ENCODE results near the gene SHISAL2B.
"Not testable (repeated sequence)": the region's sequence is repeated elsewhere in the genome, so short reads cannot be mapped to it uniquely, and the experiment has no call there.

The SHISAL2B gene
- total RNA-seq: 0 to 0.07 (median 0) reads per million in 18 experiments

DNA sequence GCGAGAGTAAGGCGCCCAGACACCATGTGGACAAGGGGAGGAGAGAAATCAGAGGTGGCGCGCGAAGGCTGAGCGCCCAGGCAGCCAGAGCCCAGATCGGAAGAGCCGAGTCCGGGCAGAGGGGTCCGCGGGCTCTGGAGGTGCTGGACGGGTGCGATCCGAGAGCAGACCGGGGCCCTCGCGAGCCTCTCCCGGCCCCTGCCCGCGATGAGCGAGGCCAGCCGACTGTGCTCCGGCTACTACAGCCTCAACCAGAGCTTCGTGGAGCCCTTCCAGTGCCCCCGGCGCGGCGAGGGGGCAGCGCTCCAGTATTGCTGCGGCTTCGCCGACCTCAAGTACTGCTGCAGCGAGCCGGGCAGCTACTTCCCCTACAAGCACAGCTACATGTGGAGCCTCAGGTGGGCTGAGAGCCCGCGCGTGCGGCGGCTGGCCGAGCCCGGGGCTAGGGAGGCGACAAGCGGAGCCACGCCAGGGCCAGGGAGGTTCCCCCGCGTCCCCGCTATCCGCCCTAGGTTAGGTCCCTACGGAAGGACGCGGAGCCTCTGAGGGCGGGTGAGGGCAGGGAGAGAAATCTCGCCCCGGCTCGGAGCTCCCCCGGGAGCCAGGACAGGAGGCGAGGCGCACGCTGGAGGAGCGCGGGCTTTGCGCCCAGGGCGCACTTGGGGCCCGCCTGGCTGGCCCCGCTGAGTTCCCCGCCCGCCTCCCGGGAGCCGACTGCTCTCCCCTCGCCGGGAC is at the start of gene SHISAL2B:
Gene SHISAL2B, plus strand, starts transcription at position 87 of the 735 bp plus-strand sequence. Its CDS starts 121 bp downstream, at position 208.
- DNase-seq: no peak

DNA sequence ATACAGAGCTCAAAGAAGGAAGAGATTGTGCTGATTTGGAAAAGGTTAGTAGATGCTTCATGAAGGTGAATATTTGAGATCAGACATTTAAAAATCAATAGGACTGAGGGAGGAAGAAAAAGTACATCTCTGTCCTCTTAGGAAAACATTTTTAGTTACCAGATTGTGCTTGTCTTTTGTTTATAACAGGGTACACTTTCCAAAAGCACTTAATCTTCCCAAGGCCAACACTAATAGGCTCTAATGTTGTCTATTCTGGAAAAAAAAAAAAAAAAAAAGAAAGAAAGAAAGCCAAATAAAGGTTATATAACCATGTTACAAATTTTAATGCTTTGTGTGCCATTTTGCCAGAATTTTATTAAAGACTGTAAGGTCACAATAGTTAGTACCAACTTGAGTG is 45.5 kb upstream of the SHISAL2B start:
- DNase-seq: no peak

DNA sequence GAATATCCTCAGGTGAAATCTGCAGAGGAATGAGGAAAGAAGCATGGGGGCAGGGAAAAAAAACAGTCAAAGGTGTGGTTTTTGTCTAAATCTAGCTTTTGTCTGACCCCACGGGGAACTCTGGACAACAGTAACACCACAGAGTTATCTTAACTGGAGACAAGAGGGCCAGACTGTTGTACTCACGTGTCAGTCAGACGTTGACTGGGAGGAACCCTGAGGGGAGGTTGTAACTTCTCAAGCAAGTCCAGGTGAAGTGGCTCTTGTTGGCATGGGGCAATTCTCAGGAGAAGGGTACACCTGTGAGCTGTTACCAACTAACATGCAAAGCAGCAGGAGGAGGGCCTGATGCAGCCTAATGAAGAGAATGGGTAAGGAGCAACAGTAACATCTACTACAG is 44.1 kb upstream of the SHISAL2B start:
- no peak for DNase-seq

DNA sequence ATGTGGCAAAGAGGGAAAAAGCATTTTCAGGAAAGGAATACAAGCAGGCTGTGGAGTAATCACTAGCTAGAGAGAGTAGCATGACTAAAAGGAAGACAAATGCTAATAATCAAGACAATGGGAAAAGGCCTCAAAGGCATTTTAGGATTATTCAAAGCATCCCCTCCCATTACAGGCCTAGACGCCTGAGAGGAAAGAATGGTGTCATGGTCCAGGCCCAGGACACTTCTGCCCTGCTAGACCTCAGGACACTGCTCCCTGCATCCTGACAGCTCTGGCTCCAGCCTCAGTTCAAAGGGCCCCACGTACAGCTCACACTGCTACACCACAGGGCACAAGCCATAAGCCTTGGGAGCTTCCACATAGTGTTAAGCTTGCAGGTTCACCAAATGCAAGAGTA is 40.8 kb upstream of the SHISAL2B start:
- DNase-seq: no peak

DNA sequence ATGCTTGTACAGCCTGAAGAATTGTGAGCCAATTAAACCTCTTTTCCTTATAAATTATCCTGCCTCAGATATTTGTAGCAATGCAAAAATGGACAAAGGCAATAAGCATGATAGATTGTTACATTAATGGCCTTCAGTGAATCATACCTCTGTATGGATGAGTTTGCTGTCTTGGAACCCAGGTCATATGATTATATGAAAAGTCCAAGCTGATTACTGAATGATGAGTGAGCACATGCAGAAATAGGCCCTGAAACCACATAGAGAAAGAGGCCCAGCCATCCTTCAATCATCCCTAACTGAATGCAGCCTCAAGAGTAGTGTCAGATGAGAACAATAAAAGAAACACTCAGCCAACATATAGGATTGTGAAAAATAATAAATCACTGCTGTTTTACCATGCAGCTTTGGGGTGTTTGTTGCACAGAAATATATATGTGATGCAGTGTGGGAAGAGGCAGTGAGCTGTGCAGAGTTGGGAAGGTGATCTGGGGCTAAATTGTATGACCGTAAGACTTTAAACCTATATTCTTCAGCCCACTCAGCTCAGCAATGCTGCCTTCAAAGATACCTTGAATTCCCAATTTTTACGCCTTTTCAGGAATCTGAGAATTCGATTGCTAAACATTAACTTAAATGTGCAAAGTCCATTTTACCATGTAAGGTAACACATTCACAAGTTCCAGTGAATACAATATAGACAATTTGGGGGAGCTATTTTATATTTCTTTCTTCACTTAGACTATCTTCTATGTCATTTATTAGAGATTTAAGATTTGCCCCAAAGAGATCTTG is 36.3 kb upstream of the SHISAL2B start:
- no peak for DNase-seq

DNA sequence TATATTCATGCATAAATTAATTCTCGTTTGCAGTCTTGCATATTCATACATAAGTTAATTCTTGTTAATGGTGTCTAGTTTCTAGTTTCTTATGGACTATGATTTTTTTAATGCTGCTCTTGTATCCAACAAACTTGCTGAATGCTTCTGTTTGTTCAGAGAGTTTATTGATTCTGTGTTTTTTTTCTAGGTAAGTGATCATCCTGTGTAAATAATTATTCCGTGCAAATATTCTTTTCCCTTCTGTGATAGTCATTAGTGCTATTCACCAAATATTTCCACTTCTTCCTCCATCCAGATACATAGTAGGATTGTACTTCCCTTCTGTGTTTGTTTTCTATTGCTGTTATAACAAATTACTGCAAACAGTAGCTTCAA is 35.8 kb upstream of the SHISAL2B start:
- no peak for DNase-seq

DNA sequence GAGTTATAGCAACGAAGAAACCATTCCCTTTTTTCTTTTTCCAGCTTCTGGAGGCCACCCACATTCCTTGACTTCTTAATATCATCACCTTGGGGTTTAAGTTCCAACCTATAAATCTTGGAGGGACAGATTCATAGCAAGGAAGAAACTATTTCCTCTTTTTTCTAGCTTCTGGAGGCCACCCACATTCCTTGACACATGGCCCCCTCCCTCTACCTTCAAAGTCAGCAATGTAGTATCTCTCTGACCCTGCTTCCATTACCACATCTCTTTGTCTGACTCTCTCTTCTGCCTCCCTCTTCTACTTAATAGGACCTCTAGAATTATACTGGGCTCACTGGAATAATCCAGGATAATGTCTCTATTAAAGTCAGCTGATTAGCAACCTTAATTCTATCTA is 34.7 kb upstream of the SHISAL2B start:
- DNase-seq: no peak

DNA sequence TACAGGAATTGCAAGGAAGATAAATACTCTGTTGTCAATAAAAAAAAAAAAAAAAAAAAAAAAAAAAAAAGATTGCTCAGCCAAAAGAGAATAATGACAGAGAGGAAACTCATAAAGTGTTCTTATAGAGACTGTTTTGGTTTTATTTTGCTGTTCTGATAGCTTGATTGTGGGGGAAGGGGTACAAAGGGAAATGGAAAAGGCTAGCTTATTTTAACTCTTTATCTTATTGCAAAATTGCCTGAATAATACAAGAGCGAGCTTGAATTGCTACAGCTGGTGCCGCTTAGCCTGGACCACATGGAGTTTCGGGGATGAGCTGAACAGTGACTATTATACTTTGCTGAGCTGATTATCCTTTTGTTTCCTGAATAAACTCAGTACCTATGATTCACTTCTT is 31.0 kb upstream of the SHISAL2B start:
- no peak for DNase-seq

DNA sequence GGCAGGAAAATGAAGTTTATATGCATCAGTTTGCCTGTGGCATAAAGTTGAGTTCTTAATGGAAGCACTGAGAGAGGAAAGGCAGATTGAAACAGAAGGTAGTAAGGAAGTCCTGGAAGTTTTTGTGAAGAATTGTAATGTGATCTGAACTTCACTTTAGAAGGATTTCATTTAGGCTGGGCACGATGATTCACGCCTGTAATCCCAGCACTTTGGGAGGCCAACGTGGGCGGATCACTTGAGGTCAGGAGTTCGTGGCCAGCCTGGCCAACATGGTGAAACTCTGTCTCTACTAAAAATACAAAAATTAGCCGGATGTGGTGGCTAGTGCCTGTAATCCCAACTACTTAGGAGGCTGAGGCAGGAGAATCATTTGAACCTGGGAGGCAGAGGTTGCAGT is 27.1 kb upstream of the SHISAL2B start:
- not testable (repeated sequence) for DNase-seq

DNA sequence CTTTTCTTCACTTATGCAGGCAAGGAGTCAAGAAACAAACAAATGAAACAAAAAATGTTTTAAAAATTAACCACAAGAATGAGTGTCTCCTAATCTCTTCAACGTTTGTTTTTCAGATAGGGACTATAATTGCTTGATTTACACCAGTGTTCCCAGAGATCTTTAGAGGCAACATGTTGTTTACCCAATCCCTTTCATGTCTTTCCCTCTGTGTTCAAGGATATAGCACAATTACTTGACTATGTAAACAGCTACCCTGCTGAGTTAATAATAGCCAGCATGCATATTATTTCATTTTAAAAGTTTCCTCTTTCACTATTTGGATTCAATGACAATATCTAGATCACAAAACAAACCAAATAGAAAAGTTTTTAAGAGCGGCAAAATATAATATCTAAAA is 25.1 kb upstream of the SHISAL2B start:
- no peak for DNase-seq

DNA sequence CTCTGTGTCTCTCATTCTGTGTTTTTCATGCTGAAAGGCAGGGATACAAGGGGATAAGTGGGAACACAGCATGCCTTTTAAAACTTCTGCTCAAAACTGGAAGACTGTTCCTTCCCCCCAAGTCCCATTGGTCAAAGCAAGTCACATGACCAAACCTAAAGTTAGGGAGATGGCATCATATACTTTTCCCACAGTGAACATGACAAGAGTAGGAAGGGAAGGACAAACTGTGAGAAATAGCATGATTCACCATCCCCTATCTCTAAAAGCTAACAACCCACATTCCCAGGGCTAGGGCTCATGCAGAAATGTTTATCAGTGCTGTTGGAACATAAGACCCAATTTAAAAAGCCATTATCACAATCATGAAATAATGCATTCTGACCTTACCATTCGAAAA is 24.2 kb upstream of the SHISAL2B start:
- DNase-seq: no peak

DNA sequence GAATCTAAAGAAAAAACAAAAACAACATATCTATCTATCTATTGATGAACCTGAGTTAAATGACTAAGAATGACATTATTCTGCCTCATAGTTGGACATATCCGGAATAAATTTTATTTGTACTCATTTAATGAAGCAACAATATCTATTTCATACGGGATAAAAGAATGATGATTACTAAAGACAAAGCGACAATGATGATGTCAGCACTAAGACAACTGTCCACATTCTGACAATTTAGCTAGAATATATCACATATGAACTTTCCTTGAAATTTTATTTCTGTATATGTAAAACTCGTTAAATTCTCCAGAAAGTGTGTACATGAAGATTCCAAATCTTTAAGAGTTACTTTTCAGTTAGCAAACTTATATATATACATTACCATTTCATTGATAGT is 23.2 kb upstream of the SHISAL2B start:
- DNase-seq: no peak

DNA sequence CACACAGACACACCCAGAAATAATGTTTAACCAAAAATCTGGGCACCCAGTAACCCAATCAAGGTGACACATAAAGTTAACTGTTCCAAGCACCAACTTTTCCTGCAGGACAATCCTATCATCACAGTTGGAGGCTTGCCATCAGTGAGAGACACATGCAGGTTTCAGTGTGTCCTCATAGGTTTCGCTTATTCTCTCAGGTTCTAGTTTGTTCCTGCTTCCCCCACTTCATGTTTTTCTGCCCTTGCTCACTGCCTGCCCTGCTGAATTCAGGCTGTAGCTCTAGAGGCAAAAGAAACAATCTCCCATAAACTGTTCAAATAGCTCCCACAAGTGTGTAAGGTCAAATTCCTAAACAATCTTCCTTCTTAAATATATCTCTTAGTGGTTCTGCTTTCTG is 20.0 kb upstream of the SHISAL2B start:
- no peak for DNase-seq

DNA sequence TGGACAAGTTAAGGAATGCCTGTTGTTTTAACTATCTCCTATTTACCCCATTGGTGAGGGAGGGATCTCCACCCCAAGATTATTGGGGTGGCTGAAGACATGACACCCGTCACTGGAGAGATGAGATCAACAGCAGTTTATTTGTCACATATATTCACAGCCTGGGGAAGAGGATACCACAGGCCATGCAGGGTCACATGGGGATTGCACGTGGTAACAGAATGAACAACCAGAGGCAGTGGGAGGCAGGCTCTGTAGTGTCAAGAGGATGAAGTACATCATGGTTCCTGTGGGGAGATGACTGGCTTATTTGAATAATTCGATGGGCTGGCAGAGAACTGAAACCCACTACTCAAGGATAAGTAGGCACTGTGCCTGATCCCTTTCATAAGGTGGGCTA is 18.6 kb upstream of the SHISAL2B start:
- no peak for DNase-seq

DNA sequence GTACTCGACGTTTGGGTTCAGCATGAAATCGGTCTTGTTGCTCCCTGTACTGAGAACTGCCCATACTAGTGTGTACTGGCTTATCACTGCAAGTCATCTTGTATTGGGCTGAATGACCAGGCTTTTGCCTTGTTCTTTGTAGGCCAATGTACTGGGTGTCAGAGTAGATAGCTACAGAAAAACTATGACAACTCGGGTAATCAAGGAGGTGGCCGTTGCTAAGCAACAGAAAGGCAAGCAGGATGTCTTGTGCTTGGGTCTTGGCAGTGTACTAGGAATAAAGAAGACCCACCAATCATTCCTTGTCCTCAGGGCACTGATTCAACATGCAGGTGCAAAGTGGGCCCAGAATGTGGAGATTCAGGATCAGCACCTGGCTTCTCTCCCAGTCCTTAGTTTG is 11.9 kb upstream of the SHISAL2B start:
- DNase-seq: no peak

DNA sequence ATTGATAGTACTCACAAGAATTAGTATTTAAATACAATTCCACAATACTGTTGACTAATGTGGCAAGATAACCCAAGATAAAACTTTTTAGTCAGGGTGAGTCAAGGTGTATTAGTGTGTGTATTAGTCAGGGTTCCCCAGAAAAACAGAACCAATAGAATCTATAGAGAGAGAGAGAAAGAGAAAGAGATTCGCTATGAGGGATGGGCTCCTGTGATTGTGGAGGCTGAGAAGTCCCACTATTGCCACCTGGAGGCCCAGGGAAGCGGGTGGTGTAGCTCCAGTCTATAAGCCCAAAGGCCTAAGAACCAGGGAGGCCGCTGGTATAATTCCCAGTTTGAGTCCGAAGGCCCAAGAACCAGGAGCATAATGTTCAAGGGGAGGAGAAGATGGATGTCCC is 10.0 kb upstream of the SHISAL2B start:
- no peak for DNase-seq

DNA sequence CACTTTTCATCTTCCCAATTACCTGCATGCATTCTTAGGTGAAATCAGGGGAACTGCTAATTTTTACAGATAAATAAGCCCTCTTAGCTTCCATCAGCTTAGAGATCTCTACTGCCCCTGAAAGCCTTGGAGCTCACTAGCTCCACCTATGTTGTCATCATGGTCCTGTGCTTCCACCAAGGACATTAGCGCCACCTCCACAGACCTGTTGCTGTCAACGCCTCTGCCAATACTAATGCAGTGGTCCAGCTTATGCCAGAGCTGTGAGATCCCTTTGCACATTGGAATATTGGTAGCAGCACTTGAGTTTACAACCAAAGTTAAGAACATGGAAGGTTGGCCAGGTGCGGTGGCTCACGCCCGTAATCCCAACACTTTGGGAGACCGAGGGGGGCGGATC is 7.7 kb upstream of the SHISAL2B start:
- DNase-seq: no peak

DNA sequence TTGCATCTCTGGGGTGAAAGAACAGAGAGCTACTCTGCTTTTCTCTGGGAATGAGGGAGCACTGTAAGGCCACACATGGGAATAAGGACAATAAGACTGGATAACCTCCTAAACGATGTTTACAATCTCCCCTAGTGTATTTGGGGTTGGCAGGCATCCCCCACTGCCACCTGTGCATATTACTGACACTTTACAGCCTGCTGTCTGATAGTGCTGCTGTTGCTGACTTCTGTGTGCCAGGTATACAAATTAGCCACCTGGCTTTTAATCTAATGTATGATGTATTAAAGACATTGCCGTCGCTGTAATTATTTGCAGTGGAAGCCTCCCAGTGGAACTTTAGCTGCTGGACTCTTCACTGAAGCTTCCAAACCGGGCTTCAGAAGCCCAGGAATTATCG is 4.4 kb upstream of the SHISAL2B start:
- DNase-seq: no peak

DNA sequence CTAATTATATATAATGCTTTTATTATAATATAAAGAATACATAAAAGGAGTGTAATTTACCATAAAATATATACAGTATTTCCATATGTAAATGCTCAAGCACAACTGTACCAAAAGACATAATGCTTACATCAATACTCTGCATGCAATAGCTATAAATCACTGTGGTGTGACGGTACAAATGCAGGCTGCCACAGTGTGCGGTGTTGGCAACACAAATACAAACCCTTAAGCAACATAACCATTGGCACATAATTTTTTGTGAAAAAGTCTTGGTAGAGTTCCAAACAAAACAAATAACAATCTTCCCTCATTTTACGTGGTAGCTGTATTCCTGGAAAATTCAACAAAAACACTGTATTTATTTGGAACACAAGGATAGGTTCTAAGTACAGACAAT is 1.9 kb upstream of the SHISAL2B start:
- no peak for DNase-seq

DNA sequence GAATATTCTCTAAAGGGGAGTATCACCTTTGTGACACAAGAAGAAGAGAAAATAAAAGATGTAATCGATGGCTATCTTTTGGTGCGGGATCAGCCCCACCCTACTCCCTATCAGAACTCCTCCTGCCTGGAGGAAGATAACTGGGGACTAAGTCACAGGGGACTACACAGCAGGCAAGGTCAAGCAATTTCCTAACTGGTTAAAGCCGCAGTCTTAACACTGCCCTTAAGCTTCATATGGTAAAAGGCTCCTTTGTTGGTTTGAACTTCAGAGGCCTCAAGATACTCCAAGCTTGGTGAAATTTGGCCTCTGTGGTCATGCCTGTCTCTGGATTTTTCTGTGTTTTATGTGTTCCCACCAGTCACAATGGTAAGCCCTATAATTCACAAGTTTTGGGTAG is 1.3 kb upstream of the SHISAL2B start:
- DNase-seq: no peak

DNA sequence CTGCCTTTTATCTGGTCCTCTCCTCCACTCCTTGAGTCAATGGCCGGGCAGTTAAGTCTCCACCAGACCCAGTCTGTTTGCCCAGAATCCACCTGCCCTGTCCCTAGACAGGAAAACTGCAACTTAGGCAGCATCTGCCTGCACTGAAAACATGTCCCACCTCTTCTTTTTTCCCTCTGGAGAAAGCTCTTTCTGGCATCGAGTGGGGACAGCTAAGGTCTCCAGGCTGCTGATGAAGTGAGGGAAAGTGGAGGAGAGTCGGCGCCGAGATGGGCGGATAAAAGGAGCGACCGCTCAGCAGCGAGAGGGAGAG is 243 bp upstream of the SHISAL2B start:
- DNase-seq: no peak

DNA sequence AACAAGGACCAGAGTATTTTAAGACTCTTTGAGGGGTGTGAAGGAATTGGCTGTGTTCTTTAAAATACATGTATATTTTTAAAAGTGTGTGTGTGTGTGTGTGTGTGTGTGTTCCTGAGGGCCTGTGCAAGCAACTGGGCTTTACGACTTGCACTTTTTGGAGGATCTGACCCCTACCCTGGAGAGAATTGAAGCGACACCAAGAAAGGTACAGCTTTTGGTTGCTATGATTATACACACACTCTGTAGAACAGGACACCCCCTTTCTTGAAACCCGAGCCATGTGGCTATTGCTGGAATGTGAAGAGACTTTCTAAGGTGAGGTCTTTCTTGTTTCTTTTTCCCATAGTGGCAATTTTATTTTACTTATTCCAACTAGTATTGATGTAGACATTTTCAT is 988 bp downstream of the SHISAL2B start:
- DNase-seq: no peak

DNA sequence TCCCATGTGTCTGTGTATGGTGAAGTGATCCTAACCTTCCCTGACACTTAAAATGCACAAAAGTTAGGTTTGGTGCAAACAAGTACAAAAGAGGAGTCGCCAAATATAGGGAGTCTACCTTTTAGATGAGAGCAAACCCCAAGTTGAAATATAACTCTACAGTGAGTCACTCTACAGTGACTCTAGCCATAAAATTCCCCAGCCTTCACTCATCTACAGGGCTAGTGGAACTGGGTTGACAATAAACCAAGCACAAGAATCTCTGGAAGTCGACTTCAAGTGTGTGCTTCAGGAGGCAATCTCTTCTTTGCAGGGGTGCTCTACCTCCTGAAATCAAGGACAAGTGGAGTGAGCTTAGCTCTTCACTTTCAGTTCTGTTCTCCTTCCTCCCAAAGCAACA is 3.3 kb downstream of the SHISAL2B start:
- no peak for DNase-seq

DNA sequence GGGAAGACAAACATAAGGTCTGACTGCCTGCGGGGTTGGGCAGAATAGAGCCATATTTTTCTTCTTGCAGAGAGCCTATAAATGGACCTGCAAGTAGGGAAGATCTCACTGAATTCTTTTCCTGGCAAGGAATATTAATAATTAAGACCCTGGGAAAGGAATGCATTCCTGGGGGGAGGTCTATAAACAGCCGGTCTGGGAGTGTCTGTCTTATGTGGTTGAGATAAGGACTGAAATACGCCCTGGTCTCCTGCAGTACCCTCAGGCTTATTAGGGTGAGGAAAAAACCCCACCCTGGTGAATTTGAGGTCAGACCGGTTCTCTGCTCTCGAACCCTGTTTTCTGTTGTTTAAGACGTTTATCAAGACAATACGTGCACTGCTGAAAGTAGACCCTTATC is 6.1 kb downstream of the SHISAL2B start:
- DNase-seq: not testable (repeated sequence)

DNA sequence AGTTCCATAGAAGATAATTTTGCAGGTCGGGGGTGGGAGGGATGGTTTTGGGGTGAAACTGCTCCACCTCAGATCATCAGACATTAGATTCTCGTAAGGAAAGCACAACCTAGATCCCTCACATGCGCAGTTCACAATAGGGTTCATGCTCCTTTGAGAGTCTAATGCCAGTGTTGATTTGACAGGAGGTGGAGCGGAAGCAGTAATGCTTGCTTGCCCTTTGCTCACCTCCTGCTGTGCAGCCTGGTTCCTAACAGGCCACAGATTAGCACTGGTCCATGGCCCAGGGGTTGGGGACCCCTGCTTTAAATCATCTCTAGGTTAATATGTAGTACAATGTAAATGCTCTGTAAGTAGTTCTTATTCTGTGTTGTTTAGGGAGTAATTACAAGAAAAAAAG is 10.5 kb downstream of the SHISAL2B start:
- DNase-seq: no peak

Data from inflammatory macrophage (primary cell).